HG02943 (cell line): ENCODE data around the gene MTOR.
"Not testable (repeated sequence)": the region's sequence is repeated elsewhere in the genome, so short reads cannot be mapped to it uniquely, and the experiment has no call there.

ENCODE experiments used
- ATAC-seq: cut with Tn5 transposase; IDR thresholded peaks from one replicate; pipeline ENCODE4 v1.9.1; 2021; ENCODE audit warnings: mild to moderate bottlenecking, low read depth, moderate library complexity; ENCODE audit not compliant: unreplicated experiment

MTOR gene

GRCh38 chr1:11129649-11130390 is 132.5 kb downstream of the MTOR start:
- no peak for ATAC-seq

- no peak for ATAC-seq
Measured at GRCh38 chr1:11126569-11126968, 135.8 kb downstream of the MTOR start.

GRCh38 chr1:11125931-11126330 is 136.4 kb downstream of the MTOR start:
- ATAC-seq, result no peak

GRCh38 chr1:11124965-11125364 is 137.4 kb downstream of the MTOR start:
- ATAC-seq, result no peak

- ATAC-seq, result no peak
Measured at GRCh38 chr1:11116318-11116717, 146.0 kb downstream of the MTOR start.

GRCh38 chr1:11114966-11115365 is 147.4 kb downstream of the MTOR start:
- ATAC-seq, result no peak

- no peak for ATAC-seq
Measured at GRCh38 chr1:11109047-11109760, 153.1 kb downstream of the MTOR start.

- no peak for ATAC-seq
Measured at GRCh38 chr1:11107599-11107998, 154.8 kb downstream of the MTOR start.

GRCh38 chr1:11105586-11105985 is 156.8 kb downstream of the MTOR start:
- ATAC-seq, result no peak

- ATAC-seq, result no peak
Measured at GRCh38 chr1:11101347-11101746, 161.0 kb downstream of the MTOR start.

GRCh38 chr1:11100806-11101205 is 161.5 kb downstream of the MTOR start:
- not testable (repeated sequence) for ATAC-seq

GRCh38 chr1:11100149-11100493 is 162.2 kb downstream of the MTOR start:
- no peak for ATAC-seq

- peak; percentile 86 for ATAC-seq
Measured at GRCh38 chr1:11099310-11100148, 162.8 kb downstream of the MTOR start, which contains the start of gene EXOSC10. EXOSC10 (minus strand) TSS chr1:11099869; CDS start chr1:11099831, 38 bp downstream.

- ATAC-seq, result no peak
Measured at GRCh38 chr1:11098931-11099309, 163.4 kb downstream of the MTOR start.

GRCh38 chr1:11083784-11084183 is 178.6 kb downstream of the MTOR start:
- not testable (repeated sequence) for ATAC-seq

- no peak for ATAC-seq
Measured at GRCh38 chr1:11080931-11081330, 181.4 kb downstream of the MTOR start.

- no peak for ATAC-seq
Measured at GRCh38 chr1:11078631-11079030, 183.7 kb downstream of the MTOR start.

GRCh38 chr1:11073398-11073797 is 189.0 kb downstream of the MTOR start:
- not testable (repeated sequence) for ATAC-seq

- ATAC-seq, result no peak
Measured at GRCh38 chr1:11072216-11072917, 190.0 kb downstream of the MTOR start.

GRCh38 chr1:11071463-11072215 is 190.7 kb downstream of the MTOR start:
- no peak for ATAC-seq
